Measurements from ENCODE around the gene ABTB2. TPM values are rescaled to one million over a fixed set of nuclear protein-coding genes. Genes with fewer than 3 reads are reported as not detected.

The ABTB2 gene
- total RNA-seq, 1 donor: 5.1 TPM

GRCh38 chr11:34328632-34328910 is 29.2 kb downstream of the ABTB2 start:
- Histone ChIP-seq H3K9me3 (ENCODE audit: low read depth, low read length) (no peaks in the 10 kb centered on the region), H3K79me2 (ENCODE audit: insufficient read depth, low read length) (no peaks in the 10 kb centered on the region), H4K20me1 (ENCODE audit: insufficient read depth, low read length) (peaks cover 27% of the 10 kb centered on the region), H3K4me3 (ENCODE audit: insufficient read depth, low read length) (no peak overlapping the region), H3K27me3 (ENCODE audit: insufficient read depth, low read length) (peaks cover 6% of the 10 kb centered on the region), H3K4me2 (ENCODE audit: insufficient read depth, low read length) (no peak overlapping the region), H2AFZ (ENCODE audit: low read length) (no peak overlapping the region), H3K4me1 (ENCODE audit: insufficient read depth, low read length) (peaks cover 19% of the 10 kb centered on the region), H3K27ac (ENCODE audit: low read depth, low read length) (no peak overlapping the region), H3K36me3 (ENCODE audit: insufficient read depth, low read length) (no peaks in the 10 kb centered on the region)
- TF ChIP-seq, protein P1, sequence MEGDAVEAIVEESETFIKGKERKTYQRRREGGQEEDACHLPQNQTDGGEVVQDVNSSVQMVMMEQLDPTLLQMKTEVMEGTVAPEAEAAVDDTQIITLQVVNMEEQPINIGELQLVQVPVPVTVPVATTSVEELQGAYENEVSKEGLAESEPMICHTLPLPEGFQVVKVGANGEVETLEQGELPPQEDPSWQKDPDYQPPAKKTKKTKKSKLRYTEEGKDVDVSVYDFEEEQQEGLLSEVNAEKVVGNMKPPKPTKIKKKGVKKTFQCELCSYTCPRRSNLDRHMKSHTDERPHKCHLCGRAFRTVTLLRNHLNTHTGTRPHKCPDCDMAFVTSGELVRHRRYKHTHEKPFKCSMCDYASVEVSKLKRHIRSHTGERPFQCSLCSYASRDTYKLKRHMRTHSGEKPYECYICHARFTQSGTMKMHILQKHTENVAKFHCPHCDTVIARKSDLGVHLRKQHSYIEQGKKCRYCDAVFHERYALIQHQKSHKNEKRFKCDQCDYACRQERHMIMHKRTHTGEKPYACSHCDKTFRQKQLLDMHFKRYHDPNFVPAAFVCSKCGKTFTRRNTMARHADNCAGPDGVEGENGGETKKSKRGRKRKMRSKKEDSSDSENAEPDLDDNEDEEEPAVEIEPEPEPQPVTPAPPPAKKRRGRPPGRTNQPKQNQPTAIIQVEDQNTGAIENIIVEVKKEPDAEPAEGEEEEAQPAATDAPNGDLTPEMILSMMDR (IDR thresholded peaks at IDR 0.05; ENCODE audit: extremely low read depth, low read depth, low read length): no peak
- DNase-seq (ENCODE audit: insufficient read length, low spot score, missing footprints): no peak

DNA sequence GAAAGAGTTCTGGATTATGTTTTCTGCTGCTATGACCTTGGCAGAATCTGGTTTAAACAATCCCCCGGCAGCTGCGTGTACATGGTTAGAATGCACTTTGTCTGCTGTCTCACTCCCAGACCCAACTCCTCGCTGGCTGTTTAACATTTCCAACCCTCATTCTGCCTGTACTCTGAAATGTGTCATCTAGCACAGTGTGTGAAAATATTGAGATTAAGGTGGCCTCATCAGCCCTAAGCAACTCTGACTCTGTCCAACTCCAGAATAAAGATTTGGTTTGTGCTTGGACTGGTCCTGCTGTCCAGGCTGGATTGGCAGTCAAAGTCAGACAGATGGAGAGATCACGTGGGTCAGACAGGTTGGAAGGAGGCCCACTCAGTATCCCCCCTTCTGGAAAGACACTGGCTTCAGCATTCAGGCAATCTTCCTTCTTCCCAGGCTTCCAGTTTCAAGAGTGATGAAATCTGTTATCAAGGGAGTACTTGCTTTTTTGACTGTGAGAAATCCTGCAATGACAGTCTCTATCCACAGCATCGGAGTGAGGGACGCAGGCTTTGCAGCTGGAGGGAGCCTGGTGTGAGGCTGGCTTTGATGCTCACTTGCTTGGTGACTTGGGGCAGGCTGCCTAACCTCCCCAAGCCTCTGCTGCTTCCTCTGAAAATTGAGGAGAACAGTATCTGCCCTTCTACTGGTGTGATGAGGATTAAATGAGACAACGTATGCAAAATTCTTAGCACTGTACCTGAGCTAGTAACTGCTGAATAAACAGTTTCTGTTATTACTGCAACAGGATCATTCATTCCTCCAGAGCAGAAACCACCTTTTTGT is 29.8 kb downstream of the ABTB2 start:
- peaks cover 6% of the 10 kb centered on the region for H3K27me3 ChIP-seq (ENCODE audit: insufficient read depth, low read length)
- DNase-seq (ENCODE audit: insufficient read length, low spot score, missing footprints): no peak
- H4K20me1 ChIP-seq (ENCODE audit: insufficient read depth, low read length): peaks cover 27% of the 10 kb centered on the region
- no peak overlapping the region for H3K4me2 ChIP-seq (ENCODE audit: insufficient read depth, low read length)
- TF ChIP-seq, protein P1 (IDR thresholded peaks at IDR 0.05; ENCODE audit: extremely low read depth, low read depth, low read length): no peak
- no peaks in the 10 kb centered on the region for H3K36me3 ChIP-seq (ENCODE audit: insufficient read depth, low read length)
- H2AFZ ChIP-seq (ENCODE audit: low read length): no peak overlapping the region
- H3K4me1 ChIP-seq (ENCODE audit: insufficient read depth, low read length): peaks cover 19% of the 10 kb centered on the region
- H3K79me2 ChIP-seq (ENCODE audit: insufficient read depth, low read length): no peaks in the 10 kb centered on the region
- H3K4me3 ChIP-seq (ENCODE audit: insufficient read depth, low read length): no peak overlapping the region
- no peak overlapping the region for H3K27ac ChIP-seq (ENCODE audit: low read depth, low read length)
- H3K9me3 ChIP-seq (ENCODE audit: low read depth, low read length): no peaks in the 10 kb centered on the region

DNA sequence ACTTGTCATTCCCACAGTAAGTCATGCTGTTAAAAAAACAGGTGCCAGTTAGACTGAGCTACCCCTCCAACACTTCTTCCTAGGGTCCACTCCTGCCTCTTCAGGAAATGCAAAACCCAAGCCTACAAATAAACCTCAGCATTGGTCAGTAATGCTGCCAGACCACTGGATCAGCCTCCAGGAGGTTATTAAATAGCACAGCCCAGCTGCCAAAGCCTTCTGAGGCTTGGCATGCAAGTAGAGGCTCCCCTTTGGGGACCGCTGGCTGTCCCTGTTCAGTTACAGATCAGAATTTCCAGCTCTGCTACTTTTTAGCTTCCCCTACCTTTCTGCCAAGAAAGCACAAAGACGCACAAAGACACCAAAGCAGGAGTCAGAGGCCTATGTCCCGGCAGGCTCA is 33.3 kb downstream of the ABTB2 start:
- Histone ChIP-seq H3K4me2 (ENCODE audit: insufficient read depth, low read length) (no peak overlapping the region), H4K20me1 (ENCODE audit: insufficient read depth, low read length) (peaks cover 11% of the 10 kb centered on the region), H2AFZ (ENCODE audit: low read length) (no peak overlapping the region), H3K9me3 (ENCODE audit: low read depth, low read length) (no peaks in the 10 kb centered on the region), H3K27me3 (ENCODE audit: insufficient read depth, low read length) (peaks cover 4% of the 10 kb centered on the region), H3K4me3 (ENCODE audit: insufficient read depth, low read length) (no peak overlapping the region), H3K4me1 (ENCODE audit: insufficient read depth, low read length) (no peaks in the 10 kb centered on the region), H3K79me2 (ENCODE audit: insufficient read depth, low read length) (no peaks in the 10 kb centered on the region), H3K27ac (ENCODE audit: low read depth, low read length) (no peak overlapping the region), H3K36me3 (ENCODE audit: insufficient read depth, low read length) (no peaks in the 10 kb centered on the region)
- DNase-seq (ENCODE audit: insufficient read length, low spot score, missing footprints): no peak
- TF ChIP-seq, protein P1 (IDR thresholded peaks at IDR 0.05; ENCODE audit: extremely low read depth, low read depth, low read length): no peak

DNA sequence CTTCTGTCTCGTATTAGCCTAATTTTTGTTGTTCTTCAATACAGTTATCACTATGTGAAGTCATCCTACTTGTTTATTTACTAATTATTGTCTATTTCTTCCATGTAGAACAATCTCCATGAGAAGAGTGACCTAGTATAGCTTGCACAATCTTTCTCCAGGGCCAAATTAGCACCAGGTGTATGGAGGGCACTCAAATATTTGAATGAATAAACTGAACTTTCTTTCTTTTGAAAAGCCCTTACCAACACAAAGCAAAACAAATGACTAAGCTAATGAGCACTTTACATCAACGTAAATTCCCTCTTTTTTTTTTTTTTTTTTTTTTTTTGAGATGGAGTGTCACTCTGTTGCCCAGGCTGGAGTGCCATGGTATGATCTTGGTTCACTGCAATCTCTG is 34.2 kb downstream of the ABTB2 start:
- Histone ChIP-seq H3K36me3 (ENCODE audit: insufficient read depth, low read length) (no peaks in the 10 kb centered on the region), H3K4me2 (ENCODE audit: insufficient read depth, low read length) (no peak overlapping the region), H2AFZ (ENCODE audit: low read length) (no peak overlapping the region), H3K4me3 (ENCODE audit: insufficient read depth, low read length) (no peak overlapping the region), H3K27ac (ENCODE audit: low read depth, low read length) (no peak overlapping the region), H3K27me3 (ENCODE audit: insufficient read depth, low read length) (no peaks in the 10 kb centered on the region), H3K4me1 (ENCODE audit: insufficient read depth, low read length) (peaks cover 8% of the 10 kb centered on the region), H4K20me1 (ENCODE audit: insufficient read depth, low read length) (peaks cover 11% of the 10 kb centered on the region), H3K9me3 (ENCODE audit: low read depth, low read length) (no peaks in the 10 kb centered on the region), H3K79me2 (ENCODE audit: insufficient read depth, low read length) (no peaks in the 10 kb centered on the region)
- DNase-seq (ENCODE audit: insufficient read length, low spot score, missing footprints): no peak
- TF ChIP-seq, protein P1 (IDR thresholded peaks at IDR 0.05; ENCODE audit: extremely low read depth, low read depth, low read length): no peak

Data from osteoblast (primary cell).